Heart right ventricle (tissue), 16 donors: ENCODE measurements around the gene DNAI2. TPM values are rescaled to one million over a fixed set of nuclear protein-coding genes. Genes with fewer than 3 reads are reported as not detected.
A peak's percentile ranks its signal among the peaks of the same experiment; 100 is the strongest.

Source experiments
- ATAC-seq, 8 donors: fragments of 200-7000 bp; cut with Tn5 transposase; one replicate each; pipeline ENCODE4 v1.9.1; 2020; ENCODE audit warnings: mild to moderate bottlenecking in 8 of 8, moderate library complexity in 8 of 8, moderate number of reproducible peaks in 1 of 8
- DNase-seq, 2 donors: peaks; one replicate each; pipeline ENCODE4 v3.0.0-alpha.2; 2020
- H3K27ac ChIP-seq, 10 donors: fragments of 200-600 bp; sonication (generic) in 2 of 10; one replicate each; pipeline versions ENCODE4 v1.5.0 to v1.8.0; 2020 to 2022; ENCODE audit warnings: mild to moderate bottlenecking in 3 of 10
- H3K27me3 ChIP-seq, 7 donors: fragments of 200-600 bp; one replicate each; pipeline ENCODE4 v1.8.0; 2021 to 2022; ENCODE audit warnings: mild to moderate bottlenecking in 2 of 7
- H3K36me3 ChIP-seq, 9 donors: fragments of 200-600 bp; sonication (generic) in 1 of 9; one replicate each; pipeline versions ENCODE4 v1.5.0 to v1.8.0; 2020 to 2022; ENCODE audit warnings: mild to moderate bottlenecking in 2 of 9
- H3K4me1 ChIP-seq, 9 donors: fragments of 200-600 bp; sonication (generic) in 1 of 9; one replicate each; pipeline versions ENCODE4 v1.5.0 to v1.8.0; 2020 to 2022; ENCODE audit warnings: mild to moderate bottlenecking in 4 of 9
- H3K4me3 ChIP-seq, 10 donors: fragments of 200-600 bp; sonication (generic) in 2 of 10; one replicate each; pipeline versions ENCODE4 v1.5.0 to v1.8.0; 2020 to 2022; ENCODE audit warnings: mild to moderate bottlenecking in 7 of 10, moderate library complexity in 2 of 10
- H3K9me3 ChIP-seq, 11 donors: fragments of 200-600 bp in 10 of 11; sonication (generic) in 2 of 11; one replicate each; pipeline versions ENCODE4 v1.5.0 to v1.8.0; 2013 to 2022; ENCODE audit warnings: mild to moderate bottlenecking in 2 of 11, control low read depth in 1 of 11, moderate library complexity in 1 of 11
- WGBS, 2 donors: extraction: QIAGEN DNeasy Blood & Tissue Kit; methylation state at CpG; one replicate each; pipeline ENCODE4 v1.1.7; 2013; ENCODE audit warnings: inconsistent platforms in 1 of 2; 5-methylcytosine and 5-hydroxymethylcytosine counted together
- intact Hi-C, 10 donors: fragments of 100-400 bp; cut with DNase I; formaldehyde crosslinking; loops; one replicate each; pipeline versions ENCODE4 v1.11.1 to v1.14.2; 2022
- polyA plus RNA-seq, 2 donors: library from polyadenylated mRNA; stranded (reverse); fragments of 200-250 nt; gene quantifications; one replicate each; pipeline ENCODE4 v1.2.3, GENCODE V29; 2013
- total RNA-seq, 10 donors: library from RNA; stranded (reverse); fragmentation: NEBNext Ultra II Directional in 3 of 10; extraction: Animal tissue kit (Norgen Biotek cat#: 25700) in 3 of 10; gene quantifications; one replicate each; pipeline versions ENCODE4 v1.2.1 to v1.2.4, GENCODE V29; 2021 to 2023
- TF ChIP-seq, protein P1 (sequence below), 9 donors: fragments of 200-600 bp; sonication (generic) in 2 of 9; IDR thresholded peaks; one replicate each; pipeline versions ENCODE4 v1.5.0 to v1.8.0; 2021 to 2022; ENCODE audit warnings: antibody characterized with exemption in 9 of 9, mild to moderate bottlenecking in 5 of 9, moderate library complexity in 1 of 9
- donor health status: Arrhythmogenic right ventricular cardiomyopathy.
- donor health status: ischemic (EF 13 %, LVEDD 7.1; RV severe dilation, severe dysfunction).
- donor health status: healthy with polysubstance abuse.
- donor health status: DM: no; HTN: yes; CAD: no.
- donor health status: DM: no; HTN: no; CAD: no.
- donor health status: ischemic (EF 25% LVEDD 6.9; RV normal size, moderate dysfunction).
- donor health status: ischemic (EF 25% LVEDD 5.7; RV mildly dilated, moderate dysfunction).
- donor health status: healthy.
- donor health status: DM: yes; HTN: yes; CAD: no.
- donor health status: Ischemic cardiomyopathy.
- donor health status: ischemic (EF 35%, LVEDD 5.7; RV mildly dilated, moderate dysfunction).
- donor health status: nonischemic (EF 11% LVEDD 7.7; RV severe dilation, severe dysfunction).
- donor health status: DM: yes; HTN: yes; CAD: no.
- donor health status: PGD.
- donor health status: ischemic (EF 29% LVEDD 5.4; RV normal size, mild dysfunction).
- donor health status: nonischemic (EF 23%, LVEDD 6.1; RV moderate dilation, normal function).

The DNAI2 gene
- total and polyA plus RNA-seq, 12 donors: 0.16 TPM; not detected in 11

DNA sequence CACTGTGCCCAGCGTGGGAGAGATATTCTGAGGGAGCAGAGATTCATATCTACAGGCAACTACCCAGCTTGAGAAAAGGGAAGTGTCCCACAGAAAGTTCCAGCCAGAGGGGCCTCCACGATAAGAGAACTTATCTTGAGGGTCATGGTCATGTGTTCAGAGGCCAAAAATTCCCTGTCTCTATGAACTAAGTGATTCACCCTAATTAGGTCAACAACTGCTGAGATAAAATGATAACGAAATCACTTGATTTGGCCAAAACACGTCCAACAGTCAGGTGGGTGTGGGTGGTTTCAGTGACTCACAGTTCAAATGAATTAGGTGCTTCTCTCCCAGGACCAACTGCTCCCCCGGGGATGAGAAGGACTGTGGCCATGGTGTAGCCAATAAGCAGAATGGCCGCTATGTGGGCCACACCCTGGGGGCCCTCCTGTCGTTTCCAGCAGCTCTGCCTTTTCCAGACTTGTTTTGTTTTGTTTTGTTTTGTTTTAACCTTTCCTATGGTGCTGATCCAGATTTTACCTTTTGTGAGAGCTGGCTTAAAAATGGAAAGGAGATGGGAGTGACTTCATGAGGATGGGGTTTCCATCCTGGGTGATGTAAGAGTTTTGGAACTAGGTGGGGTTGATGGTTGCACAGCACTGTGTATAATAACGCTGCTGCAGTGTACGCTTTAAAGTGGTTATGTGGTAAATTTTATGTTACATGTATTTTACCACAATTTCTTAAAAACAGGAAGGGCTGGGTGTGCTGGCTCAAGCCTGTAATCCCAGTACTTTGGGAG lies 8.7 kb downstream of the DNAI2 start:
- 69 to 75% methylated on average over 9 of the region's 9 CpGs for WGBS, 2 donors
- TF ChIP-seq, protein P1, sequence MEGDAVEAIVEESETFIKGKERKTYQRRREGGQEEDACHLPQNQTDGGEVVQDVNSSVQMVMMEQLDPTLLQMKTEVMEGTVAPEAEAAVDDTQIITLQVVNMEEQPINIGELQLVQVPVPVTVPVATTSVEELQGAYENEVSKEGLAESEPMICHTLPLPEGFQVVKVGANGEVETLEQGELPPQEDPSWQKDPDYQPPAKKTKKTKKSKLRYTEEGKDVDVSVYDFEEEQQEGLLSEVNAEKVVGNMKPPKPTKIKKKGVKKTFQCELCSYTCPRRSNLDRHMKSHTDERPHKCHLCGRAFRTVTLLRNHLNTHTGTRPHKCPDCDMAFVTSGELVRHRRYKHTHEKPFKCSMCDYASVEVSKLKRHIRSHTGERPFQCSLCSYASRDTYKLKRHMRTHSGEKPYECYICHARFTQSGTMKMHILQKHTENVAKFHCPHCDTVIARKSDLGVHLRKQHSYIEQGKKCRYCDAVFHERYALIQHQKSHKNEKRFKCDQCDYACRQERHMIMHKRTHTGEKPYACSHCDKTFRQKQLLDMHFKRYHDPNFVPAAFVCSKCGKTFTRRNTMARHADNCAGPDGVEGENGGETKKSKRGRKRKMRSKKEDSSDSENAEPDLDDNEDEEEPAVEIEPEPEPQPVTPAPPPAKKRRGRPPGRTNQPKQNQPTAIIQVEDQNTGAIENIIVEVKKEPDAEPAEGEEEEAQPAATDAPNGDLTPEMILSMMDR (IDR thresholded peaks at IDR 0.05): no peak
- H3K4me1 ChIP-seq: peaks cover 0 to 35% (median 7%) of the 10 kb centered on the region in 9 donors
- no peaks in the 10 kb centered on the region for H3K36me3 ChIP-seq
- peak overlapping the region in 1 of 10 donors; percentile 67 for H3K27ac ChIP-seq
- H3K9me3 ChIP-seq: no peaks in the 10 kb centered on the region
- H3K27me3 ChIP-seq: no peaks in the 10 kb centered on the region
- DNase-seq (no peak), ATAC-seq (no peak)
- intact Hi-C loops: loop anchor here in 1 of 10 donors (5.0 kb wide), 1 partner anchor 35 kb away; no protein-coding TSS in a partner anchor
- no peak overlapping the region for H3K4me3 ChIP-seq

DNA sequence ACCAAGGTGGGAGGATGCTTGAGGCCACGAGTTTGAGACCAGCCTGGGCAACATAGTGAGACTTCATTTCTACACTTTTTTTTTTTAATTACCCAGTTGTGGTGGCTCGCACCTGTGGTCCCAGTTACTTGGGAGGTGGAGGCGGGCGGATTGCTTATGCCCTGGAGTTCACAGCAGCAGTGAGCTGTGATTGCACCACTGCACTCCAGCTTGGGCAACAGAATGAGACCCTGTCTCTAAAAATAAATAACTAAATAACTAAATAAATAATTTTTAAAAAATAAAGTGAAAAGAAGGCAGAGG lies 9.3 kb downstream of the DNAI2 start:
- no peak for DNase-seq
- intact Hi-C loops: loop anchor here in 1 of 10 donors (5.0 kb wide), 1 partner anchor 36 kb away; no protein-coding TSS in a partner anchor

DNA sequence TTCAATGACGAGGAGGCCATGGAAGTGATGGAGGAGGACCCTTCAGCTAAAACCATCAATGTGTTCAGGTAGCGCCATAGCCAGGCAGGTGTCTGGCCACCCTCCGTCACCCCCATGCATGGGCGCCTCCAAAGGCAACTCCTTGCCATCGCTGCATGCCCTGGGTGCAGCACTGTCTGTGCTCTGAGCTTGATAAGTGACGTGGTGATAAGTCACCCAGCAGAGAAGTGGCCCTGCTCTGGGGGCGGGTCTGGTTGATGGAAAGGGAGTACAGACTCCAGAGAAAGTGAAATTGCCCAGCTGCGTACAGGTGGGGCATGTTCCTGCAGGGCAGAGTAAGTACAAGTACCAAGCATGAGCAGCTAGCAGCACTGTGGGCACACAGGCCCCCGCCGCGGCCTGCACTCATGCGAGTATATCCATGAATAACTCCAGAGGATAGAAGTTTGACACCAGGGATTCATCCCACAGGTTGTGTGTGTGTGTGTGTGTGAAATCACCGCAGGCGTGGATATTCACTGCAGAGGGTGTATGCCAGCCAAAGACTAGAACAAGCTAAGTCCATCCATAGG lies 13.1 kb downstream of the DNAI2 start:
- intact Hi-C loops: no loop called here
- 84 to 85% methylated on average over 14 of the region's 14 CpGs for WGBS, 2 donors

More for the DNA sequence above, 9.3 kb downstream of the DNAI2 start:
- no peak overlapping the region for H3K4me3 ChIP-seq
- TF ChIP-seq, protein P1 (IDR thresholded peaks at IDR 0.05): no peak
- no peaks in the 10 kb centered on the region for H3K27me3 ChIP-seq
- H3K4me1 ChIP-seq: peaks cover 0 to 35% (median 7%) of the 10 kb centered on the region in 9 donors
- no peak overlapping the region for H3K27ac ChIP-seq
- no peak for ATAC-seq
- WGBS, 2 donors: 91 to 93% methylated on average over 4 of the region's 4 CpGs
- H3K9me3 ChIP-seq: no peaks in the 10 kb centered on the region
- H3K36me3 ChIP-seq: no peaks in the 10 kb centered on the region

DNA sequence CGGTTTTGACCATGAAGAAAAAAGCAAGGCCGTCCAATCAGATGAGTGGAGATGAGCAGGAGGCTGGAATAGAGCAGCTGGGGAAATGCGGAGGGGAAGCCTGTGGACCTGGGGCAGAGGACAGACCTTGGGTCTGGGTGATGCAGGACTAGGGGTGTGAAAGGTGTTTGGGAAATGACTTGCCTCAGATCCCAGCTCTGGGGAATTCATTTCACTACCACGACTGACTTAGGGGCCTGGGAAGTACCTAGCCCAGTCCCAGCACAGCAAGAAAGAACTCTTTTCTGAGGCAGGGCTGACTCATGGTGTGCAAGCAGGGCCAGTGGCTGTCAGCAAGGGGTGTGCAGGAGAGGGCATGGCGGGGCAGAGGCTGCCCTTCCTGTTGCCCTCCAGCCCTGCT lies 14.8 kb downstream of the DNAI2 start:
- TF ChIP-seq, protein P1 (IDR thresholded peaks at IDR 0.05): no peak
- H3K27me3 ChIP-seq: no peaks in the 10 kb centered on the region
- peaks cover 0 to 19% (median 7%) of the 10 kb centered on the region in 9 donors for H3K4me1 ChIP-seq
- H3K4me3 ChIP-seq: no peak overlapping the region
- no peak for DNase-seq
- peak overlapping the region in 1 of 10 donors; percentile 22 for H3K27ac ChIP-seq
- 73% methylated on average over 5 of the region's 5 CpGs for WGBS, 2 donors
- H3K36me3 ChIP-seq: no peaks in the 10 kb centered on the region
- H3K9me3 ChIP-seq: no peaks in the 10 kb centered on the region
- intact Hi-C loops: no loop called here
- ATAC-seq: peak in 1 of 8 donors; percentile 11

More for the DNA sequence above, 13.1 kb downstream of the DNAI2 start:
- H3K4me1 ChIP-seq: peaks cover 0 to 23% (median 7%) of the 10 kb centered on the region in 9 donors
- H3K9me3 ChIP-seq: no peaks in the 10 kb centered on the region
- no peak overlapping the region for H3K27ac ChIP-seq
- DNase-seq (no peak), ATAC-seq (peak in 1 of 8 donors; percentile 9)
- H3K4me3 ChIP-seq: no peak overlapping the region
- no peaks in the 10 kb centered on the region for H3K27me3 ChIP-seq
- H3K36me3 ChIP-seq: no peaks in the 10 kb centered on the region
- TF ChIP-seq, protein P1 (IDR thresholded peaks at IDR 0.05): no peak
